A549 (cell line): ENCODE data around the gene SLC22A7. TPM values are rescaled to one million over a fixed set of nuclear protein-coding genes. Genes with fewer than 3 reads are reported as not detected.

Experiments used
- ATAC-seq, 2 experiments: fragments of 200-7000 bp in 1 of 2; fragments of >200 bp in 1 of 2; cut with Nextera tagmentation in 1 of 2; cut with Tn5 transposase in 1 of 2; 3 replicates each; pipeline versions ENCODE4 v1.8.0 to v1.9.1; 2018 to 2020; ENCODE audit warnings: mild to moderate bottlenecking in 1 of 2, moderate library complexity in 1 of 2
- CTCF ChIA-PET: fragments of 300-600 bp; sonication (Branson Sonifier 250); formaldehyde crosslinking; extraction: SDS; loops from one replicate; lab custom pipeline; 2021; ENCODE audit warnings: antibody characterized with exemption, inconsistent platforms; lab: Yijun Ruan, JAX
- POLR2A ChIA-PET: fragments of 350-600 bp; formaldehyde crosslinking; extraction: SDS; loops from one replicate; lab custom pipeline; 2021; ENCODE audit warnings: antibody characterized with exemption, inconsistent platforms; lab: Yijun Ruan, JAX
- DNase-seq, 2 experiments: peaks; one replicate each; pipeline versions ENCODE4 v3.0.0 to v3.0.0-alpha.2; 2011 to 2016; ENCODE audit warnings: low read depth in 1 of 2, low spot score in 1 of 2
- FAIRE-seq: peaks from 2 replicates; lab custom pipeline; 2011; peaks lifted over from hg19 to GRCh38; lab: Jason Lieb, UNC
- H3K27ac ChIP-seq, 2 experiments: fragments of >200 bp; sonication (Bioruptor Twin); formaldehyde crosslinking; 3 replicates each; pipeline ENCODE4 v1.5.1; 2016 to 2017
- H3K4me1 ChIP-seq: fragments of >200 bp; sonication (Bioruptor Twin); formaldehyde crosslinking; 3 replicates; pipeline ENCODE4 v1.6.1; 2016
- H3K4me2 ChIP-seq: fragments of >200 bp; sonication (Bioruptor Twin); formaldehyde crosslinking; 3 replicates; pipeline ENCODE4 v1.6.1; 2016
- H3K4me3 ChIP-seq: fragments of >200 bp; sonication (Bioruptor Twin); formaldehyde crosslinking; 3 replicates; pipeline ENCODE4 v1.5.1; 2016
- H3K9me3 ChIP-seq: fragments of >200 bp; sonication (Bioruptor Twin); formaldehyde crosslinking; 3 replicates; pipeline ENCODE4 v1.6.1; 2016
- BHLHE40 ChIP-seq: IDR thresholded peaks from 2 replicates; pipeline ENCODE4 v1.6.1; 2012; ENCODE audit warnings: low read depth, low read length, inconsistent platforms
- CBX8 ChIP-seq: fragments of 200-600 bp; sonication (generic); IDR thresholded peaks from 2 replicates; pipeline ENCODE4 v1.6.1; 2016
- EHF ChIP-seq: fragments of 250-450 bp; sonication (Bioruptor Pico); IDR thresholded peaks from 2 replicates; pipeline ENCODE4 v1.5.0; 2020; ENCODE audit warnings: mild to moderate bottlenecking
- EHMT2 ChIP-seq: fragments of 200-600 bp; sonication (generic); IDR thresholded peaks from 2 replicates; pipeline ENCODE4 v1.6.1; 2016; ENCODE audit warnings: antibody characterized with exemption, low read depth, mild to moderate bottlenecking, moderate library complexity
- ESRRA ChIP-seq: fragments of 150-350 bp; IDR thresholded peaks from 2 replicates; pipeline ENCODE4 v1.6.1; 2014; ENCODE audit warnings: mild to moderate bottlenecking, low read length, borderline replicate concordance
- FOXS1 ChIP-seq: fragments of 250-450 bp; sonication (Bioruptor Pico); IDR thresholded peaks from 2 replicates; pipeline ENCODE4 v1.5.0; 2020; ENCODE audit warnings: mild to moderate bottlenecking, moderate library complexity
- HOXA7 ChIP-seq: fragments of 250-450 bp; sonication (Bioruptor Pico); IDR thresholded peaks from 2 replicates; pipeline ENCODE4 v1.5.0; 2020; ENCODE audit warnings: mild to moderate bottlenecking, moderate library complexity
- JUN ChIP-seq, 2 experiments: fragments of >200 bp; sonication (Bioruptor Twin); formaldehyde crosslinking; IDR thresholded peaks; 2 replicates in 1 of 2; 3 replicates in 1 of 2; pipeline ENCODE4 v1.6.1; 2016 to 2017
- KDM1A ChIP-seq: fragments of 200-600 bp; sonication (generic); IDR thresholded peaks from 2 replicates; pipeline ENCODE4 v1.6.1; 2016; ENCODE audit warnings: low read depth, mild to moderate bottlenecking
- MAFK ChIP-seq: fragments of 450-650 bp; IDR thresholded peaks from 2 replicates; pipeline ENCODE4 v1.6.1; 2014; ENCODE audit not compliant: partially characterized antibody
- NR3C1 ChIP-seq: fragments of >200 bp; sonication (Bioruptor Twin); formaldehyde crosslinking; IDR thresholded peaks from 3 replicates; pipeline ENCODE4 v1.6.1; 2017
- POLR2A ChIP-seq: IDR thresholded peaks from 2 replicates; pipeline ENCODE4 v1.6.1; 2012; ENCODE audit warnings: mild to moderate bottlenecking, low read length
- POLR2AphosphoS2 ChIP-seq: conservative IDR thresholded peaks from 2 replicates; pipeline ENCODE4 v1.6.1; 2012; ENCODE audit warnings: low read length, improper control_type of control experiment, inconsistent platforms
- RARB ChIP-seq: fragments of 250-450 bp; sonication (Bioruptor Pico); IDR thresholded peaks from 2 replicates; pipeline ENCODE4 v1.8.0; 2021; ENCODE audit warnings: mild to moderate bottlenecking, moderate library complexity
- RCOR1 ChIP-seq: fragments of 150-350 bp; IDR thresholded peaks from 2 replicates; pipeline ENCODE4 v1.6.1; 2014; ENCODE audit warnings: antibody characterized with exemption, low read length, low read depth
- RNF2 ChIP-seq: fragments of 200-600 bp; sonication (generic); IDR thresholded peaks from 2 replicates; pipeline ENCODE4 v1.6.1; 2016; ENCODE audit warnings: low read depth, mild to moderate bottlenecking, antibody characterized with exemption, moderate library complexity, borderline replicate concordance
- ZC3H11A ChIP-seq: fragments of 450-650 bp; IDR thresholded peaks from 2 replicates; pipeline ENCODE4 v1.6.1; 2014; ENCODE audit warnings: antibody characterized with exemption, mild to moderate bottlenecking
- ZFP36 ChIP-seq: fragments of 450-650 bp; IDR thresholded peaks from 2 replicates; pipeline ENCODE4 v1.6.1; 2014; ENCODE audit warnings: borderline replicate concordance; ENCODE audit not compliant: partially characterized antibody
- ZNF302 ChIP-seq: fragments of 250-450 bp; sonication (Bioruptor Pico); IDR thresholded peaks from 2 replicates; pipeline ENCODE4 v1.9.0; 2021; ENCODE audit warnings: inconsistent platforms, mild to moderate bottlenecking, moderate library complexity
- ZSCAN20 ChIP-seq: fragments of 250-450 bp; sonication (Bioruptor Pico); IDR thresholded peaks from 2 replicates; pipeline ENCODE4 v1.8.0; 2022; ENCODE audit warnings: mild to moderate bottlenecking, moderate library complexity
- WGBS: methylation state at CpG from one replicate; pipeline ENCODE4 v1.1.6; 2017; ENCODE audit errors: missing lambda C conversion rate; 5-methylcytosine and 5-hydroxymethylcytosine counted together
- polyA plus RNA-seq, 4 experiments: library from polyadenylated mRNA; depleted of rRNA in 3 of 4; stranded (reverse); fragments of >200 nt; fragmentation: RNase III in 1 of 4; extraction: RNeasy Plus Mini Kit Qiagen cat#74134 plus additional on column Dnase treatment in 1 of 4; gene quantifications; 2 replicates in 3 of 4; 3 replicates in 1 of 4; pipeline ENCODE4 v1.2.3, GENCODE V29; 2011 to 2017
- TF ChIP-seq, protein P1 (sequence below): fragments of 250-450 bp; sonication (Bioruptor Pico); IDR thresholded peaks from 2 replicates; pipeline ENCODE4 v1.5.0; 2021; ENCODE audit warnings: mild to moderate bottlenecking, moderate library complexity, borderline replicate concordance
- TF ChIP-seq, protein P2 (sequence below): fragments of 250-450 bp; sonication (Bioruptor Pico); IDR thresholded peaks from 2 replicates; pipeline ENCODE4 v1.5.0; 2020; ENCODE audit warnings: low read depth, mild to moderate bottlenecking, moderate library complexity
- TF ChIP-seq, protein P3 (sequence below): IDR thresholded peaks from 2 replicates; pipeline ENCODE4 v1.6.1; 2012; ENCODE audit warnings: low read depth, borderline replicate concordance
- TF ChIP-seq, protein P4 (sequence below): fragments of >200 bp; sonication (Bioruptor Twin); formaldehyde crosslinking; IDR thresholded peaks from 3 replicates; pipeline ENCODE4 v1.6.1; 2016
- TF ChIP-seq, protein P5 (sequence below): IDR thresholded peaks from 2 replicates; pipeline ENCODE4 v1.6.1; 2012

Gene SLC22A7
- polyA plus RNA-seq, 2 of the 4 experiments (the other 2 are of a cell fraction): not detected

DNA sequence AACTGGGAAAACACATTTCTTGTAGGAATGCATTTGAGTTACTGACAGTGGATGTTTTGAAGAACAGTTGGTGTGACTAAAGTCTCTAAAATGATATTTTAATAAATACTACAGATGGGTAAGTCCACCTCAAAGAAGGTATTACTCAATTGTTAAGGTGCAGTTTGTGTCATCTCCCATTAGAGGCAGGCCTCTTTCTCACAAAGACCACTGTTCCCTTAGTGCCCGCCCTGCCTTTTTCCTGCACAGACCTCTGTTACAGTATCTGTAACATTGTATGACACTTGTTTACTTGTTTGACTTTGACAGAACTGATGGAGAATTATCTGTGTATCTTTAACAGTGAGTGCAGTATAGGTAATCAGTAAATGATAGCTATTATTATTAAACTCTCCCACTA, 15.8 kb downstream of the SLC22A7 start:
- Histone ChIP-seq H3K4me1 (peaks cover 12% of the 10 kb centered on the region), H3K4me2 (no peak overlapping the region), H3K27ac (no peak overlapping the region), H3K9me3 (no peaks in the 10 kb centered on the region), H3K4me3 (no peak overlapping the region)
- ATAC-seq (no peak), DNase-seq (no peak), FAIRE-seq (no peak)
- TF ChIP-seq EHMT2 (no peak), POLR2AphosphoS2 (no peak), EHF (CRISPR knock-in tag) (no peak), ZNF302 (CRISPR knock-in tag) (no peak), MAFK (no peak), JUN (IDR thresholded peaks at IDR 0.05) (no peak), BHLHE40 (no peak), KDM1A (no peak), NR3C1 (no peak), RARB (CRISPR knock-in tag) (no peak), RNF2 (no peak), ZC3H11A (no peak)
- TF ChIP-seq, protein P1, sequence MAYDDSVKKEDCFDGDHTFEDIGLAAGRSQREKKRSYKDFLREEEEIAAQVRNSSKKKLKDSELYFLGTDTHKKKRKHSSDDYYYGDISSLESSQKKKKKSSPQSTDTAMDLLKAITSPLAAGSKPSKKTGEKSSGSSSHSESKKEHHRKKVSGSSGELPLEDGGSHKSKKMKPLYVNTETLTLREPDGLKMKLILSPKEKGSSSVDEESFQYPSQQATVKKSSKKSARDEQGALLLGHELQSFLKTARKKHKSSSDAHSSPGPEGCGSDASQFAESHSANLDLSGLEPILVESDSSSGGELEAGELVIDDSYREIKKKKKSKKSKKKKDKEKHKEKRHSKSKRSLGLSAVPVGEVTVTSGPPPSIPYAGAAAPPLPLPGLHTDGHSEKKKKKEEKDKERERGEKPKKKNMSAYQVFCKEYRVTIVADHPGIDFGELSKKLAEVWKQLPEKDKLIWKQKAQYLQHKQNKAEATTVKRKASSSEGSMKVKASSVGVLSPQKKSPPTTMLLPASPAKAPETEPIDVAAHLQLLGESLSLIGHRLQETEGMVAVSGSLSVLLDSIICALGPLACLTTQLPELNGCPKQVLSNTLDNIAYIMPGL (CRISPR knock-in tag): no peak
- TF ChIP-seq, protein P2, sequence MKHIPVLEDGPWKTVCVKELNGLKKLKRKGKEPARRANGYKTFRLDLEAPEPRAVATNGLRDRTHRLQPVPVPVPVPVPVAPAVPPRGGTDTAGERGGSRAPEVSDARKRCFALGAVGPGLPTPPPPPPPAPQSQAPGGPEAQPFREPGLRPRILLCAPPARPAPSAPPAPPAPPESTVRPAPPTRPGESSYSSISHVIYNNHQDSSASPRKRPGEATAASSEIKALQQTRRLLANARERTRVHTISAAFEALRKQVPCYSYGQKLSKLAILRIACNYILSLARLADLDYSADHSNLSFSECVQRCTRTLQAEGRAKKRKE (CRISPR knock-in tag): no peak
- TF ChIP-seq, protein P3, sequence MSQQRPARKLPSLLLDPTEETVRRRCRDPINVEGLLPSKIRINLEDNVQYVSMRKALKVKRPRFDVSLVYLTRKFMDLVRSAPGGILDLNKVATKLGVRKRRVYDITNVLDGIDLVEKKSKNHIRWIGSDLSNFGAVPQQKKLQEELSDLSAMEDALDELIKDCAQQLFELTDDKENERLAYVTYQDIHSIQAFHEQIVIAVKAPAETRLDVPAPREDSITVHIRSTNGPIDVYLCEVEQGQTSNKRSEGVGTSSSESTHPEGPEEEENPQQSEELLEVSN: no peak
- POLR2A ChIA-PET: no interaction called here
- 80% methylated on average over 1 of the region's 1 CpG for WGBS
- CTCF ChIA-PET: interaction anchor here (1.0 to 1.7 kb wide), 5 partner anchors 17 to 193 kb away, joined by 3 to 8 read pairs (median 5); no protein-coding TSS in a partner anchor

DNA sequence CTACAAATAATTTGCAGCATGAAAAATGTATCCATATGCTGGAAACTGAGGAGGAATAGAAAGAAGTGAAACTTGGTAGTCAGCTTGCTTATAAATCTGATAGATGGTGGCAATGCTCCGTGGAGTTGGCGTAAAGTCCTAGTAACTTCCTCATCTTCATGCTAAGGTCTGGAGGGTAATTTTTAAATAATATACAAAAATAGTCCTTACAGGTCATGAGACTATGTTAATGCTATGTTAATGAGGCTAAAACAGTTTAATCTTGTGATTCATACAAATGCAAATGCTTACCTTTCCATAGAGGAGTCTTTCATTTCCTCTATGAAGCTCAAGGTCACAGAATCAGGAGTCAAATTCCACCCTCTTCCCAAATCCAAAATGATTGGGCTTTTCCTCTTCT, 20.0 kb downstream of the SLC22A7 start:
- WGBS: 88% methylated on average over 2 of the region's 2 CpGs
- CTCF ChIA-PET: interaction anchor here (0.7 to 1.9 kb wide), 5 partner anchors 10 to 55 kb away, joined by 3 to 4 read pairs (median 3); partner anchors contain the start of gene CRIP3
- Histone ChIP-seq H3K4me1 (no peaks in the 10 kb centered on the region), H3K27ac (no peak overlapping the region), H3K4me3 (no peak overlapping the region), H3K9me3 (no peaks in the 10 kb centered on the region), H3K4me2 (no peak overlapping the region)
- TF ChIP-seq RCOR1: no peak
- TF ChIP-seq ZSCAN20: no peak
- TF ChIP-seq POLR2A: no peak
- no peak for TF ChIP-seq NR3C1
- no peak for TF ChIP-seq ESRRA
- no peak for TF ChIP-seq FOXS1
- TF ChIP-seq HOXA7 (CRISPR knock-in tag): no peak
- no peak for TF ChIP-seq MAFK
- TF ChIP-seq CBX8: no peak
- TF ChIP-seq BHLHE40: no peak
- no peak for TF ChIP-seq EHF (CRISPR knock-in tag)
- TF ChIP-seq ZFP36: no peak
- TF ChIP-seq, protein P4, sequence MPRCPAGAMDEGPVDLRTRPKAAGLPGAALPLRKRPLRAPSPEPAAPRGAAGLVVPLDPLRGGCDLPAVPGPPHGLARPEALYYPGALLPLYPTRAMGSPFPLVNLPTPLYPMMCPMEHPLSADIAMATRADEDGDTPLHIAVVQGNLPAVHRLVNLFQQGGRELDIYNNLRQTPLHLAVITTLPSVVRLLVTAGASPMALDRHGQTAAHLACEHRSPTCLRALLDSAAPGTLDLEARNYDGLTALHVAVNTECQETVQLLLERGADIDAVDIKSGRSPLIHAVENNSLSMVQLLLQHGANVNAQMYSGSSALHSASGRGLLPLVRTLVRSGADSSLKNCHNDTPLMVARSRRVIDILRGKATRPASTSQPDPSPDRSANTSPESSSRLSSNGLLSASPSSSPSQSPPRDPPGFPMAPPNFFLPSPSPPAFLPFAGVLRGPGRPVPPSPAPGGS: no peak
- TF ChIP-seq, protein P5, sequence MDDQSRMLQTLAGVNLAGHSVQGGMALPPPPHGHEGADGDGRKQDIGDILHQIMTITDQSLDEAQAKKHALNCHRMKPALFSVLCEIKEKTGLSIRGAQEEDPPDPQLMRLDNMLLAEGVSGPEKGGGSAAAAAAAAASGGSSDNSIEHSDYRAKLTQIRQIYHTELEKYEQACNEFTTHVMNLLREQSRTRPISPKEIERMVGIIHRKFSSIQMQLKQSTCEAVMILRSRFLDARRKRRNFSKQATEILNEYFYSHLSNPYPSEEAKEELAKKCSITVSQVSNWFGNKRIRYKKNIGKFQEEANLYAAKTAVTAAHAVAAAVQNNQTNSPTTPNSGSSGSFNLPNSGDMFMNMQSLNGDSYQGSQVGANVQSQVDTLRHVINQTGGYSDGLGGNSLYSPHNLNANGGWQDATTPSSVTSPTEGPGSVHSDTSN: no peak
- ATAC-seq (no peak), DNase-seq (no peak), FAIRE-seq (no peak)
- POLR2A ChIA-PET: no interaction called here
